Breast epithelium (tissue), 3 donors: ENCODE results near the gene ENC1.

ENCODE experiments used
- POLR2A ChIP-seq: fragments of 450-650 bp; IDR thresholded peaks from one replicate; pipeline ENCODE4 v1.6.1; 2016; ENCODE audit warnings: antibody characterized with exemption, mild to moderate bottlenecking, moderate library complexity
- POLR2AphosphoS5 ChIP-seq, 3 donors: sonication (generic); formaldehyde crosslinking; IDR thresholded peaks; one replicate each; pipeline ENCODE4 v1.6.1; 2017; ENCODE audit warnings: antibody characterized with exemption in 3 of 3
- TF ChIP-seq, protein P1 (sequence below), 3 donors: fragments of 450-650 bp; IDR thresholded peaks; one replicate each; pipeline ENCODE4 v1.5.1; 2016 to 2017; ENCODE audit warnings: antibody characterized with exemption in 3 of 3, mild to moderate bottlenecking in 3 of 3, moderate library complexity in 3 of 3

DNA sequence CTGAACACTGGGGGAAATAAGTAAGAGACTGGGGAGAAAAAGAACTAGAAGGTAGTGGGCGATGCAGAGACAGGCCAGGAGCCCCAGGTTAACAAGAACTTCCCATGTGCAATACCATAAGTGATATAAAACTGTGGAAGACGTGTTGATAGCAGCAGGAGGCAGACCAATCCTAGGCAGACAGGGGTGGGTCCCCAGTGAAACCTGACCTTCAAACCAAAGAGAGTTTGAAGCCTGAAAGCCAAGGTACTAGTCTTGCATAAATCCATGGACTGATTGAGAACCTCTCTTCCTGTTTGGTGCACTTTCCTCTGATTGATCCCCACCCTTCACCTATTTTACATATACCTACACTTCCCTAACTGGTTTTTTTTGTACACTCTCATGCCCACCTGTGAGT, 29.3 kb upstream of the ENC1 start:
- TF ChIP-seq, protein P1, sequence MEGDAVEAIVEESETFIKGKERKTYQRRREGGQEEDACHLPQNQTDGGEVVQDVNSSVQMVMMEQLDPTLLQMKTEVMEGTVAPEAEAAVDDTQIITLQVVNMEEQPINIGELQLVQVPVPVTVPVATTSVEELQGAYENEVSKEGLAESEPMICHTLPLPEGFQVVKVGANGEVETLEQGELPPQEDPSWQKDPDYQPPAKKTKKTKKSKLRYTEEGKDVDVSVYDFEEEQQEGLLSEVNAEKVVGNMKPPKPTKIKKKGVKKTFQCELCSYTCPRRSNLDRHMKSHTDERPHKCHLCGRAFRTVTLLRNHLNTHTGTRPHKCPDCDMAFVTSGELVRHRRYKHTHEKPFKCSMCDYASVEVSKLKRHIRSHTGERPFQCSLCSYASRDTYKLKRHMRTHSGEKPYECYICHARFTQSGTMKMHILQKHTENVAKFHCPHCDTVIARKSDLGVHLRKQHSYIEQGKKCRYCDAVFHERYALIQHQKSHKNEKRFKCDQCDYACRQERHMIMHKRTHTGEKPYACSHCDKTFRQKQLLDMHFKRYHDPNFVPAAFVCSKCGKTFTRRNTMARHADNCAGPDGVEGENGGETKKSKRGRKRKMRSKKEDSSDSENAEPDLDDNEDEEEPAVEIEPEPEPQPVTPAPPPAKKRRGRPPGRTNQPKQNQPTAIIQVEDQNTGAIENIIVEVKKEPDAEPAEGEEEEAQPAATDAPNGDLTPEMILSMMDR (IDR thresholded peaks at IDR 0.05), result no peak
- TF ChIP-seq POLR2A (no peak), POLR2AphosphoS5 (IDR thresholded peaks at IDR 0.05) (no peak)
